Vagina (tissue), 2 donors: ENCODE data around the gene GABBR2.

Experiments used
- POLR2A ChIP-seq, 2 donors: fragments of 450-650 bp; IDR thresholded peaks; one replicate each; pipeline ENCODE4 v1.6.1; 2017; ENCODE audit warnings: antibody characterized with exemption in 2 of 2, mild to moderate bottlenecking in 2 of 2, moderate library complexity in 2 of 2
- POLR2AphosphoS5 ChIP-seq, 2 donors: sonication (generic); formaldehyde crosslinking; IDR thresholded peaks; one replicate each; pipeline ENCODE4 v1.9.0; 2017; ENCODE audit warnings: antibody characterized with exemption in 2 of 2, mild to moderate bottlenecking in 2 of 2, low read depth in 1 of 2; ENCODE audit not compliant: insufficient read depth in 1 of 2

DNA sequence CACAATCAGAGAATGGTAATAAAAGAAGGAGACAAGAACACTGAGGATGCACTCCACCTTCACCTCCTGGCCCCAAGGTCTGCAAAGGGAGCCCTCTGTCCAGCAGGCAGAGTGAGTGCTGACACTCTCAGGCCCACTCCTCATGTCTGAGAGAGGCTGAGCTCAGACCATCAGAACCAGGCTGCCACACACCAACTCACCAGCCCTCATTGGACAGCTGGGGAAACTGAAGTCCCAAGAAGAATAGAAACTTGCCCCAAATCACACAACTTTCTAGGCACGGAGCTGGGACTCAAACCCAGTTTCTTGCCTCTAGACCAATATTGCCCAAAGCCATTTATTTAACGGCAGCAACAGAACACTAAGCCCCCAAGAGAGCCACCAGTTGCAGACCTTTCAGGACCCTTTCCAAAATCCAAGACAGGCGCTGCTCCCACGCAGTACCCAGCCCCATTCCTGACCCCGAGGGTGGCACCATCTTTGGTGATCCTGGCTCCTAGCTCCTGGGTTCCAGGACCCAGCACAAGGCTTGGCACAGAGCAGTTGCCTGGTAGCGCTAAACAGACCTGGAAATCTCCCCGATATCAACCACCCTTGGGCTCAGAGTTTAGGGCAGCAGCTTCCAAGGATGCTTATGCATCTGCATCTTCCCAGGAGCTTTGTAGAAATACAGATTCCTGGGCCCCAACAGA, 192.4 kb downstream of the GABBR2 start:
- TF ChIP-seq POLR2A (IDR thresholded peaks at IDR 0.05) = no peak
- no peak for TF ChIP-seq POLR2AphosphoS5 (IDR thresholded peaks at IDR 0.05; ENCODE audit: insufficient read depth in 1 of 2, low read depth in 1 of 2)
